Vagina (tissue), 2 donors: ENCODE measurements around the gene TP73. TPM values are rescaled to one million over a fixed set of nuclear protein-coding genes. Genes with fewer than 3 reads are reported as not detected.

Experiments used
- DNase-seq, 2 donors: peaks; one replicate each; pipeline ENCODE4 v3.0.0-alpha.2; 2017; ENCODE audit errors: extremely low spot score in 2 of 2
- H3K27ac ChIP-seq: fragments of 200-600 bp; sonication (generic); one replicate; pipeline ENCODE4 v1.5.1; 2019
- H3K27me3 ChIP-seq: fragments of 200-600 bp; sonication (generic); one replicate; pipeline ENCODE4 v1.5.1; 2019
- H3K36me3 ChIP-seq, 2 donors: fragments of 200-600 bp; sonication (generic); one replicate each; pipeline ENCODE4 v1.5.1; 2017 to 2019
- H3K4me1 ChIP-seq: fragments of 200-600 bp; sonication (generic); one replicate; pipeline ENCODE4 v1.5.1; 2019
- H3K4me3 ChIP-seq, 2 donors: fragments of 200-600 bp; sonication (generic); 1 replicate in 1 of 2; 2 replicates in 1 of 2; pipeline ENCODE4 v1.5.1; 2016 to 2019
- H3K9me3 ChIP-seq: fragments of 200-600 bp; sonication (generic); one replicate; pipeline ENCODE4 v1.5.1; 2019
- CTCF ChIP-seq, 3 experiments: fragments of 450-650 bp in 2 of 3; fragments of 200-600 bp in 1 of 3; sonication (generic) in 1 of 3; IDR thresholded peaks; one replicate each; pipeline ENCODE4 v1.5.1; 2017 to 2019; ENCODE audit warnings: antibody characterized with exemption in 3 of 3, mild to moderate bottlenecking in 2 of 3, moderate library complexity in 2 of 3
- POLR2A ChIP-seq, 2 donors: fragments of 450-650 bp; IDR thresholded peaks; one replicate each; pipeline ENCODE4 v1.6.1; 2017; ENCODE audit warnings: antibody characterized with exemption in 2 of 2, mild to moderate bottlenecking in 2 of 2, moderate library complexity in 2 of 2
- POLR2AphosphoS5 ChIP-seq, 2 donors: sonication (generic); formaldehyde crosslinking; IDR thresholded peaks; one replicate each; pipeline ENCODE4 v1.9.0; 2017; ENCODE audit warnings: antibody characterized with exemption in 2 of 2, mild to moderate bottlenecking in 2 of 2, low read depth in 1 of 2; ENCODE audit not compliant: insufficient read depth in 1 of 2
- intact Hi-C: fragments of 100-400 bp; cut with DNase I; formaldehyde crosslinking; loops from one replicate; pipeline ENCODE4 v1.15.1; 2023
- total RNA-seq: library from RNA; depleted of rRNA; stranded (reverse); fragments of >200 nt; gene quantifications from one replicate; pipeline ENCODE4 v1.2.3, GENCODE V29; 2016

Gene TP73
- total RNA-seq, 1 donor from 2014 or later = 8.1 TPM

DNA sequence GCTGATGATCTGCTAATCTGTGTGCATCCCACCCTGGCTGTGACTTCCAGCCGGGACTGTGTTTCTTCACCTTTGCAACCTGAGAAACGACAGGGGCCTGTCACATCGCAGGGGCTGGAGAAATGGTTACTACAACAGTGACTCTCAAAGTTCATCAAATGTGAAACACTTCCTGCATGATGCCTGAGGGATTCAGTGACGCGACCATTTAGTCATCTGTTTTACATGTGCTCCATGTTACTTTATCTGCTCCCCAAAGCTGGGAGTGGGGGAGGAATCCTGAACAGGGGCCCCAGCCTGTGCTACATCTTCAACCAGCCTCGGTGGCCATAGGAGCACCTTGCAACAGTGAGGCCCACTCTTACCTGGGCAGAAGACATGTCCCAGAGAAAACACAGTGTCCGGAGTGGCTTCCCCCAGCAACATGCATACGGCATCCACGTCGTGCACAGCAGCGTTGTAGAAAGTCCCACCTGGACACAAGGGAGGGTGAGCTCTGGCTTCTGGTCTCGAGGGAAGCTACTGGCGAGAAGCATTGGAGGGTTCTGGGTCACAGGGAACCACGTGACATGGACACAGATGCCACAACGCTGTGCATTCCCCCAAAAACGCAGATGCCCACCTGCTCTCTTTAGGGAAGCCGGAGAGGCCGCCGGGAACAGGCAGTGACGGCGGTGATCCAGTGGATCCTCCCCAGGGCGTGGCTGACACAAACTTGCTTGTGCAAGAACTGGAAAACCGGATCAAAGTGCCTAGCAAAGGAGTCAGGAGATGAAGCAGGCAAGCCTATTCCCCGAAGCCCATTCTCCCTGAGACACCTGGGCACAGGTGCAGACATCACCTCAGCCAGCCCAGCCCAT, 90.4 kb downstream of the TP73 start:
- intact Hi-C loops = no loop called here
- DNase-seq = no peak
- Histone ChIP-seq H3K9me3 (no peaks in the 10 kb centered on the region), H3K4me3 (no peak overlapping the region), H3K36me3 (peaks cover 0 to 40% of the 10 kb centered on the region in 2 donors), H3K27ac (no peak overlapping the region), H3K27me3 (no peaks in the 10 kb centered on the region), H3K4me1 (peaks cover 28% of the 10 kb centered on the region)
- TF ChIP-seq CTCF (IDR thresholded peaks at IDR 0.05) = no peak
- TF ChIP-seq POLR2AphosphoS5 (IDR thresholded peaks at IDR 0.05; ENCODE audit: insufficient read depth in 1 of 2, low read depth in 1 of 2) = no peak
- TF ChIP-seq POLR2A (IDR thresholded peaks at IDR 0.05) = no peak

DNA sequence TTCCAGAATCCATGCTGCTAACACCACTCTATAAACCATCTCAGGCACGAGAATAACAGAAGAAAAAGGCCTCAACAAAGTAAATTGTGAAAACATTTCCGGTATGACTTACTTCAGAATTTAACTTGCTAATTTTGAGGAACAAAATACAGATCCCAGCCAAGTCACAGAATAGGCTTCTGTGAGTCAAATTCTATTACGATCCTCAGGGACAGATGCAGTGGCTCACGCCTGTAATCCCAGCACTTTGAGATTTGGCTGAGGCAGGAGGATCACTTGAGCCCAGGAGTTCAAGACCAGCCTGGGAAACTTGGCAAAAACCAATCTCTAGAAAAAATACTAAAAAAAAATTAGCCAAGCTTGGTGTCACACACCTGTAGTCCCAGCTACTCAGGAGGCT, 91.1 kb downstream of the TP73 start:
- Histone ChIP-seq H3K27me3 (no peaks in the 10 kb centered on the region), H3K4me1 (peaks cover 32% of the 10 kb centered on the region), H3K27ac (no peak overlapping the region), H3K9me3 (no peaks in the 10 kb centered on the region), H3K36me3 (peaks cover 0 to 33% of the 10 kb centered on the region in 2 donors), H3K4me3 (no peak overlapping the region)
- TF ChIP-seq CTCF (IDR thresholded peaks at IDR 0.05) (no peak), POLR2AphosphoS5 (IDR thresholded peaks at IDR 0.05; ENCODE audit: insufficient read depth in 1 of 2, low read depth in 1 of 2) (no peak), POLR2A (IDR thresholded peaks at IDR 0.05) (no peak)
- no peak for DNase-seq
- intact Hi-C loops = no loop called here

- TF ChIP-seq POLR2AphosphoS5 (IDR thresholded peaks at IDR 0.05; ENCODE audit: insufficient read depth in 1 of 2, low read depth in 1 of 2) (no peak), POLR2A (IDR thresholded peaks at IDR 0.05) (no peak), CTCF (IDR thresholded peaks at IDR 0.05) (no peak)
- Histone ChIP-seq H3K9me3 (no peaks in the 10 kb centered on the region), H3K4me3 (no peak overlapping the region), H3K27me3 (no peaks in the 10 kb centered on the region), H3K4me1 (peaks cover 32% of the 10 kb centered on the region), H3K27ac (no peak overlapping the region), H3K36me3 (peaks cover 0 to 29% of the 10 kb centered on the region in 2 donors)
- DNase-seq = no peak
- intact Hi-C loops = no loop called here
These were observed 91.5 kb downstream of the TP73 start for GRCh38 chr1:3743826-3744225.

GRCh38 chr1:3744646-3745045, 92.3 kb downstream of the TP73 start:
- Histone ChIP-seq H3K27ac (no peak overlapping the region), H3K4me1 (peaks cover 32% of the 10 kb centered on the region), H3K36me3 (peaks cover 0 to 28% of the 10 kb centered on the region in 2 donors), H3K4me3 (no peak overlapping the region), H3K27me3 (no peaks in the 10 kb centered on the region), H3K9me3 (no peaks in the 10 kb centered on the region)
- intact Hi-C loops = no loop called here
- TF ChIP-seq POLR2A (IDR thresholded peaks at IDR 0.05) = no peak
- no peak for TF ChIP-seq CTCF (IDR thresholded peaks at IDR 0.05)
- no peak for TF ChIP-seq POLR2AphosphoS5 (IDR thresholded peaks at IDR 0.05; ENCODE audit: insufficient read depth in 1 of 2, low read depth in 1 of 2)
- no peak for DNase-seq

DNA sequence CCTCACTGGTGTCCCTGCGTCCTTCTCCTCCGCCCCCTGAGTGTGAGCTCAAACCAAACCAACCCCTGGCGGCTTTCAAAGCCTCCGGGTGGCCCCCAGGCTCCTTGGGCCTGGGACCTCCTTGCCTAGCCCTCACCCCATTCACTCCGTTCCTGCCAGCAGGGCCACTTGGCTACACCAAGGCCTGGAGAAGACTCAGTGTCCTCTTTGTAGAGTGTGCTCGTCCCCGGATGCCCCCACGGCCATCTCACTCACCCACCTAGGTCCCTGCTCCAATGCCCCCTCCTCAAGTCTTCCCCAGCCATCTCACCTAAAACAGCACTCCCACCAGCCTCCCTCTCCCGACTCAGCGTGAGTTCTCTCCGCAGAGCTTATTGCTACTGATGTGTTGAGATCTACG, 92.8 kb downstream of the TP73 start:
- H3K4me3 ChIP-seq = no peak overlapping the region
- no peak for TF ChIP-seq POLR2A (IDR thresholded peaks at IDR 0.05)
- TF ChIP-seq POLR2AphosphoS5 (IDR thresholded peaks at IDR 0.05; ENCODE audit: insufficient read depth in 1 of 2, low read depth in 1 of 2) = no peak
- TF ChIP-seq CTCF (IDR thresholded peaks at IDR 0.05) = no peak
- H3K27ac ChIP-seq = no peak overlapping the region
- no peaks in the 10 kb centered on the region for H3K27me3 ChIP-seq
- H3K9me3 ChIP-seq = no peaks in the 10 kb centered on the region
- peaks cover 0 to 25% of the 10 kb centered on the region in 2 donors for H3K36me3 ChIP-seq
- intact Hi-C loops = no loop called here
- peaks cover 32% of the 10 kb centered on the region for H3K4me1 ChIP-seq
- no peak for DNase-seq
